Measurements from ENCODE around the gene ADGRL2. TPM values are rescaled to one million over a fixed set of nuclear protein-coding genes. Genes with fewer than 3 reads are reported as not detected.

Gene ADGRL2
- total RNA-seq, 2 donors from 2014 or later = 61.6 to 76.4 TPM

DNA sequence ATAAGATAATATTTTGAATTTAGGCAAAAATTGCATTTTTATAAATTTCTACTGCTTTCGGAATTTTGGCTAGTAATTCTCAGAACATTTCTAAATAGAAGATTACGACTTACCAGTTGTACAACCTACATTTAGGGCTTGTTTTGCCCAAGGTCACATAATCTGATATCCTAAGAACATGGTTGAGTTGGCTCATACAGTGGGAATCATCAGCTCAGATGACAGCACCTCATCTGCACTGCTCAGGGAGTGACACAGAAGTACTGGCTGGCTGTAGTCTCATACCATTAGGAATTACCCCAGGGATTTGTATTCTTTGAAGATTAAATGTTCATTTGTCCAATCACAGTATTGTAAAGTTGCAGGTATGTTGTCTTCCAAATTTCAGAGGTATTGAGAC is 217.6 kb downstream of the ADGRL2 start:
- no peaks in the 10 kb centered on the region for H3K36me3 ChIP-seq (ENCODE audit: control insufficient read depth, insufficient read depth, low read length)
- H3K9me3 ChIP-seq (ENCODE audit: control insufficient read depth, low read length) = peaks cover 36% of the 10 kb centered on the region
- H3K27ac ChIP-seq (ENCODE audit: low read depth, low read length) = no peak overlapping the region
- peaks cover 33% of the 10 kb centered on the region for H3K27me3 Mint-ChIP-seq (ENCODE audit: insufficient read depth)
- no peak overlapping the region for H3K9ac ChIP-seq (ENCODE audit: extremely low read depth, low read length, poor library complexity, severe bottlenecking)
- 88 to 92% methylated on average over 2 of the region's 2 CpGs for WGBS, 2 experiments (ENCODE audit: insufficient coverage in 1 of 2, insufficient read length in 1 of 2)
- no peaks in the 10 kb centered on the region for H3K4me1 Mint-ChIP-seq
- TF ChIP-seq, protein P1, sequence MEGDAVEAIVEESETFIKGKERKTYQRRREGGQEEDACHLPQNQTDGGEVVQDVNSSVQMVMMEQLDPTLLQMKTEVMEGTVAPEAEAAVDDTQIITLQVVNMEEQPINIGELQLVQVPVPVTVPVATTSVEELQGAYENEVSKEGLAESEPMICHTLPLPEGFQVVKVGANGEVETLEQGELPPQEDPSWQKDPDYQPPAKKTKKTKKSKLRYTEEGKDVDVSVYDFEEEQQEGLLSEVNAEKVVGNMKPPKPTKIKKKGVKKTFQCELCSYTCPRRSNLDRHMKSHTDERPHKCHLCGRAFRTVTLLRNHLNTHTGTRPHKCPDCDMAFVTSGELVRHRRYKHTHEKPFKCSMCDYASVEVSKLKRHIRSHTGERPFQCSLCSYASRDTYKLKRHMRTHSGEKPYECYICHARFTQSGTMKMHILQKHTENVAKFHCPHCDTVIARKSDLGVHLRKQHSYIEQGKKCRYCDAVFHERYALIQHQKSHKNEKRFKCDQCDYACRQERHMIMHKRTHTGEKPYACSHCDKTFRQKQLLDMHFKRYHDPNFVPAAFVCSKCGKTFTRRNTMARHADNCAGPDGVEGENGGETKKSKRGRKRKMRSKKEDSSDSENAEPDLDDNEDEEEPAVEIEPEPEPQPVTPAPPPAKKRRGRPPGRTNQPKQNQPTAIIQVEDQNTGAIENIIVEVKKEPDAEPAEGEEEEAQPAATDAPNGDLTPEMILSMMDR (conservative IDR thresholded peaks at IDR 0.05) = no peak
- no peak overlapping the region for H3K27ac Mint-ChIP-seq
- H3K4me3 ChIP-seq (ENCODE audit: low read length) = no peak overlapping the region
- H3K9me3 Mint-ChIP-seq = peaks cover 14% of the 10 kb centered on the region
- DNase-seq = no peak
- H3K27me3 ChIP-seq (ENCODE audit: control insufficient read depth, insufficient read depth, low read length, poor library complexity, severe bottlenecking) = peaks cover 12% of the 10 kb centered on the region
- H3K4me3 Mint-ChIP-seq = no peak overlapping the region
- no peaks in the 10 kb centered on the region for H3K36me3 Mint-ChIP-seq (ENCODE audit: low read depth)
- no peaks in the 10 kb centered on the region for H3K4me1 ChIP-seq (ENCODE audit: control insufficient read depth, insufficient read depth, low read length)

DNA sequence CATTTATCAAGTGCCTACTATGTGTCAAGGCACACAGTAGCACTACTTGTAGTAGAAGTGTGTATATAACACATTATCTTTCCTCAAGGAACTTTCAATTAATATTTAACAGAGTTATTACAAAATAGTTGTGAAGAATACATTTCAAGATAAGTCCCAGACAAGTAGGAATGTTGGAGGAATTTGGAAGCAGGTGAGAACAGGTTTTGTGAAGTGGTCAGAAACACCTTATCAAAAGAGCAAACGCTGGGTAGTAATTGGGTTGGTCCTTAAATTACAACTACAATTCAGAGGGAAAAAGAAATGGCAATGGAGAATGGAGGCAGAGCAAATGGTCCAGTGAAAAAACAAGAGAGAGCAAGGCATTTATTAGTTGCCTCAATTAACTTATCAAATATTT is 218.8 kb downstream of the ADGRL2 start:
- Mint-ChIP-seq H3K4me1 (no peaks in the 10 kb centered on the region), H3K36me3 (ENCODE audit: low read depth) (no peaks in the 10 kb centered on the region), H3K4me3 (no peak overlapping the region), H3K27ac (no peak overlapping the region), H3K27me3 (ENCODE audit: insufficient read depth) (peaks cover 38% of the 10 kb centered on the region), H3K9me3 (peaks cover 21% of the 10 kb centered on the region)
- Histone ChIP-seq H3K9me3 (ENCODE audit: control insufficient read depth, low read length) (peaks cover 47% of the 10 kb centered on the region), H3K9ac (ENCODE audit: extremely low read depth, low read length, poor library complexity, severe bottlenecking) (no peak overlapping the region), H3K4me1 (ENCODE audit: control insufficient read depth, insufficient read depth, low read length) (no peaks in the 10 kb centered on the region), H3K27ac (ENCODE audit: low read depth, low read length) (no peak overlapping the region), H3K36me3 (ENCODE audit: control insufficient read depth, insufficient read depth, low read length) (no peaks in the 10 kb centered on the region), H3K4me3 (ENCODE audit: low read length) (no peak overlapping the region), H3K27me3 (ENCODE audit: control insufficient read depth, insufficient read depth, low read length, poor library complexity, severe bottlenecking) (peaks cover 13% of the 10 kb centered on the region)
- no peak for DNase-seq
- 87 to 100% methylated on average over 1 of the region's 1 CpG for WGBS, 2 experiments (ENCODE audit: insufficient coverage in 1 of 2, insufficient read length in 1 of 2)
- TF ChIP-seq, protein P1 (conservative IDR thresholded peaks at IDR 0.05) = no peak

DNA sequence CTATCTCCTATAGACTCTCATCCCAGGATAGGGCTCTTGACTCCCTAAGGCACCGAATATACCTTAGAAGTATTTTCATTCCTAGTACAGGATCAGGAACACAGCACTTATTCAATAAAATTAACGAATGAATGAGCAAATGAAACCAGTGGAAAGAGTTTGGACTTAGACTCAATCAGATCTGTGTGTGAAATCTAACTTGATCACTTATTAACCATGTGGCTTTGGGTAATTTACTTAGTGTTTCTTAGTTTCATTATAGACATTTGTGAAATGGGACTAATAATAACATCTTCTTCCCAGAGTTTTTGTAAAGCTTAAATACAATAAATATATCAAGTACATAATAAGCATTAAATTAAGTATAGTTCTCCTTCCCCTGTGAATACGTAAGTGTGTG is 230.1 kb downstream of the ADGRL2 start:
- no peaks in the 10 kb centered on the region for H3K4me1 ChIP-seq (ENCODE audit: control insufficient read depth, insufficient read depth, low read length)
- H3K4me3 ChIP-seq (ENCODE audit: low read length) = no peak overlapping the region
- WGBS, 2 experiments (ENCODE audit: insufficient coverage in 1 of 2, insufficient read length in 1 of 2) = 88 to 91% methylated on average over 1 to 3 of the region's 3 CpGs
- peaks cover 3% of the 10 kb centered on the region for H3K4me1 Mint-ChIP-seq
- H3K27me3 ChIP-seq (ENCODE audit: control insufficient read depth, insufficient read depth, low read length, poor library complexity, severe bottlenecking) = peaks cover 42% of the 10 kb centered on the region
- H3K27ac Mint-ChIP-seq = no peak overlapping the region
- no peaks in the 10 kb centered on the region for H3K36me3 ChIP-seq (ENCODE audit: control insufficient read depth, insufficient read depth, low read length)
- no peaks in the 10 kb centered on the region for H3K36me3 Mint-ChIP-seq (ENCODE audit: low read depth)
- peaks cover 7% of the 10 kb centered on the region for H3K9me3 Mint-ChIP-seq
- no peak overlapping the region for H3K9ac ChIP-seq (ENCODE audit: extremely low read depth, low read length, poor library complexity, severe bottlenecking)
- TF ChIP-seq, protein P1 (conservative IDR thresholded peaks at IDR 0.05) = no peak
- no peak overlapping the region for H3K27ac ChIP-seq (ENCODE audit: low read depth, low read length)
- no peaks in the 10 kb centered on the region for H3K9me3 ChIP-seq (ENCODE audit: control insufficient read depth, low read length)
- peaks cover 39% of the 10 kb centered on the region for H3K27me3 Mint-ChIP-seq (ENCODE audit: insufficient read depth)
- no peak overlapping the region for H3K4me3 Mint-ChIP-seq
- DNase-seq = no peak
